Ishikawa (cell line): ENCODE data around the gene IQSEC3.
A peak's percentile ranks its signal among the peaks of the same experiment; 100 is the strongest.

Source experiments
- CEBPB ChIP-seq: IDR thresholded peaks from 2 replicates; pipeline ENCODE4 v1.6.1; 2012
- CREB1 ChIP-seq: IDR thresholded peaks from 2 replicates; pipeline ENCODE4 v1.6.1; 2012; ENCODE audit warnings: low read depth
- EGR1 ChIP-seq: IDR thresholded peaks from 2 replicates; pipeline ENCODE4 v1.6.1; 2012
- EP300 ChIP-seq: IDR thresholded peaks from 2 replicates; pipeline ENCODE4 v1.6.1; 2012; ENCODE audit warnings: borderline replicate concordance
- FOXM1 ChIP-seq: IDR thresholded peaks from 2 replicates; pipeline ENCODE4 v1.6.1; 2012; ENCODE audit warnings: low read depth, borderline replicate concordance
- NFIC ChIP-seq: IDR thresholded peaks from 2 replicates; pipeline ENCODE4 v1.6.1; 2012
- TCF12 ChIP-seq: IDR thresholded peaks from 2 replicates; pipeline ENCODE4 v1.6.1; 2012; ENCODE audit warnings: low read depth
- TEAD4 ChIP-seq: IDR thresholded peaks from 2 replicates; pipeline ENCODE4 v1.6.1; 2012
- YY1 ChIP-seq: IDR thresholded peaks from 2 replicates; pipeline ENCODE4 v1.6.1; 2012; ENCODE audit warnings: low read depth
- ZBTB7A ChIP-seq: IDR thresholded peaks from 2 replicates; pipeline ENCODE4 v1.6.1; 2012; ENCODE audit warnings: low read depth
- TF ChIP-seq, protein P1 (sequence below): IDR thresholded peaks from 2 replicates; pipeline ENCODE4 v1.6.1; 2012
- TF ChIP-seq, protein P2 (sequence below): IDR thresholded peaks from 2 replicates; pipeline ENCODE4 v1.6.1; 2012
- TF ChIP-seq, protein P3 (sequence below): IDR thresholded peaks from 2 replicates; pipeline ENCODE4 v1.6.1; 2012; ENCODE audit warnings: low read depth, mild to moderate bottlenecking

The IQSEC3 gene

DNA sequence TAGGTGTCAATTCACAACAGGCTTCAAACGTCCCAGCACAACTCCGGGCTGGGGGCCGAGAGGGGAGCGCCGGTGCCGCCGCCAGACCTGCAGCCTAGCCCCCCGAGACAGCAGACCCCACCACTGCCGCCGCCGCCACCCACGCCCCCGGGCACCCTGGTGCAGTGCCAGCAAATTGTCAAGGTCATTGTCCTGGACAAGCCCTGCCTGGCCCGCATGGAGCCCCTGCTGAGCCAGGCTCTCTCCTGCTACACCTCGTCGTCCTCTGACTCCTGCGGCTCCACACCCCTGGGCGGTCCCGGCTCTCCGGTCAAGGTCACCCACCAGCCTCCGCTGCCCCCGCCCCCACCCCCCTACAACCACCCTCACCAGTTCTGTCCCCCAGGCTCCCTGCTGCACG is 108.0 kb downstream of the IQSEC3 start:
- TF ChIP-seq, protein P1, sequence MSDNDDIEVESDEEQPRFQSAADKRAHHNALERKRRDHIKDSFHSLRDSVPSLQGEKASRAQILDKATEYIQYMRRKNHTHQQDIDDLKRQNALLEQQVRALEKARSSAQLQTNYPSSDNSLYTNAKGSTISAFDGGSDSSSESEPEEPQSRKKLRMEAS, result peak; percentile 40; the same call in 1 of the 2 replicates
- TF ChIP-seq, protein P2, sequence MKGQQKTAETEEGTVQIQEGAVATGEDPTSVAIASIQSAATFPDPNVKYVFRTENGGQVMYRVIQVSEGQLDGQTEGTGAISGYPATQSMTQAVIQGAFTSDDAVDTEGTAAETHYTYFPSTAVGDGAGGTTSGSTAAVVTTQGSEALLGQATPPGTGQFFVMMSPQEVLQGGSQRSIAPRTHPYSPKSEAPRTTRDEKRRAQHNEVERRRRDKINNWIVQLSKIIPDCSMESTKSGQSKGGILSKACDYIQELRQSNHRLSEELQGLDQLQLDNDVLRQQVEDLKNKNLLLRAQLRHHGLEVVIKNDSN, result no peak
- TF ChIP-seq TCF12 (no peak), EGR1 (peak; percentile 81), TEAD4 (0 out of 2 replicates have a peak, but pooled peaks have one; percentile 6), ZBTB7A (peak; percentile 77; the same call in 1 of the 2 replicates), NFIC (peak; percentile 60; the same call in 1 of the 2 replicates), EP300 (no peak; the same call in 1 of the 2 replicates)

DNA sequence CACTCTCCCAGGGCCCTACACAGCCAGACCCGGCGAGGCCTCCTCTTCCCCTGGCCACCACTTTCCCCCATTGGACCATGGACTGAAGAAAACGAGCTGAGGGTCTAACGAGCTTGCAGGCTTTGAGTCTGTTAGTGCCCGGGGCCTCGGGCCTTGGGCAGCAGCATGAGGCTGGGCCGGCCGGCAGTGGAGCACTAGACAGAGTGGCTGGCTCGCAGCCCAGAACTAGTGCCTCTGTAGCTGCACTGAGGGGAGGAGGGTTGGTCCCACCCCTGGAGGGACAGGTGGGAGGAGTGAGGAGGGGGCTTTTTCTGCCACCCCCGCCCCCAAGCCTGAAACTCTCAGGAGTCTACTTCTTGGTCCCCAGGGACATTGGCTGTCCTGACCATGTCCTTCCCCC is 108.7 kb downstream of the IQSEC3 start:
- TF ChIP-seq, protein P3, sequence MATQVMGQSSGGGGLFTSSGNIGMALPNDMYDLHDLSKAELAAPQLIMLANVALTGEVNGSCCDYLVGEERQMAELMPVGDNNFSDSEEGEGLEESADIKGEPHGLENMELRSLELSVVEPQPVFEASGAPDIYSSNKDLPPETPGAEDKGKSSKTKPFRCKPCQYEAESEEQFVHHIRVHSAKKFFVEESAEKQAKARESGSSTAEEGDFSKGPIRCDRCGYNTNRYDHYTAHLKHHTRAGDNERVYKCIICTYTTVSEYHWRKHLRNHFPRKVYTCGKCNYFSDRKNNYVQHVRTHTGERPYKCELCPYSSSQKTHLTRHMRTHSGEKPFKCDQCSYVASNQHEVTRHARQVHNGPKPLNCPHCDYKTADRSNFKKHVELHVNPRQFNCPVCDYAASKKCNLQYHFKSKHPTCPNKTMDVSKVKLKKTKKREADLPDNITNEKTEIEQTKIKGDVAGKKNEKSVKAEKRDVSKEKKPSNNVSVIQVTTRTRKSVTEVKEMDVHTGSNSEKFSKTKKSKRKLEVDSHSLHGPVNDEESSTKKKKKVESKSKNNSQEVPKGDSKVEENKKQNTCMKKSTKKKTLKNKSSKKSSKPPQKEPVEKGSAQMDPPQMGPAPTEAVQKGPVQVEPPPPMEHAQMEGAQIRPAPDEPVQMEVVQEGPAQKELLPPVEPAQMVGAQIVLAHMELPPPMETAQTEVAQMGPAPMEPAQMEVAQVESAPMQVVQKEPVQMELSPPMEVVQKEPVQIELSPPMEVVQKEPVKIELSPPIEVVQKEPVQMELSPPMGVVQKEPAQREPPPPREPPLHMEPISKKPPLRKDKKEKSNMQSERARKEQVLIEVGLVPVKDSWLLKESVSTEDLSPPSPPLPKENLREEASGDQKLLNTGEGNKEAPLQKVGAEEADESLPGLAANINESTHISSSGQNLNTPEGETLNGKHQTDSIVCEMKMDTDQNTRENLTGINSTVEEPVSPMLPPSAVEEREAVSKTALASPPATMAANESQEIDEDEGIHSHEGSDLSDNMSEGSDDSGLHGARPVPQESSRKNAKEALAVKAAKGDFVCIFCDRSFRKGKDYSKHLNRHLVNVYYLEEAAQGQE, result no peak
- TF ChIP-seq CEBPB (no peak), TCF12 (no peak), ZBTB7A (peak; percentile 79), NFIC (peak; percentile 55)
- TF ChIP-seq, protein P1, result peak; percentile 82

DNA sequence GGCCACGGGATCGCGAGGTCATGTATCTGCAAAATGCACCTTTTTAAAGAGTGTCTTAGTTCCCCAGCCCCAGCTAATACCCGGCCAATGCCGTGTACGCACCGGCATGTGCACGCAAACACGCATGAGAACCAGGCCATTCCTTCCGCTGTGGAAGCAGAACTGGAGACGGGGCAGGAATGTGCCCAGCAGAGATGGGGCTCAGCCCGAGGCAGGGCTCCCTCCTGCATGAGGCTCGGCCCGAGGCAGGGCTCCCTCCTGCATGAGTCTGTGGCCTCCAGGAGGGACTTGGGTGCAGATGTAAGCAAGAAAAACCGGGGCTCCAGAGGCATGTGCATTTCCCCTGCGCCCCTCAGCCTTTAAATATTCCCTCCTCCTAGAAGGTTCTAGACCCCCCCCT is 109.2 kb downstream of the IQSEC3 start:
- TF ChIP-seq FOXM1, result no peak
- TF ChIP-seq, protein P1, result no peak

DNA sequence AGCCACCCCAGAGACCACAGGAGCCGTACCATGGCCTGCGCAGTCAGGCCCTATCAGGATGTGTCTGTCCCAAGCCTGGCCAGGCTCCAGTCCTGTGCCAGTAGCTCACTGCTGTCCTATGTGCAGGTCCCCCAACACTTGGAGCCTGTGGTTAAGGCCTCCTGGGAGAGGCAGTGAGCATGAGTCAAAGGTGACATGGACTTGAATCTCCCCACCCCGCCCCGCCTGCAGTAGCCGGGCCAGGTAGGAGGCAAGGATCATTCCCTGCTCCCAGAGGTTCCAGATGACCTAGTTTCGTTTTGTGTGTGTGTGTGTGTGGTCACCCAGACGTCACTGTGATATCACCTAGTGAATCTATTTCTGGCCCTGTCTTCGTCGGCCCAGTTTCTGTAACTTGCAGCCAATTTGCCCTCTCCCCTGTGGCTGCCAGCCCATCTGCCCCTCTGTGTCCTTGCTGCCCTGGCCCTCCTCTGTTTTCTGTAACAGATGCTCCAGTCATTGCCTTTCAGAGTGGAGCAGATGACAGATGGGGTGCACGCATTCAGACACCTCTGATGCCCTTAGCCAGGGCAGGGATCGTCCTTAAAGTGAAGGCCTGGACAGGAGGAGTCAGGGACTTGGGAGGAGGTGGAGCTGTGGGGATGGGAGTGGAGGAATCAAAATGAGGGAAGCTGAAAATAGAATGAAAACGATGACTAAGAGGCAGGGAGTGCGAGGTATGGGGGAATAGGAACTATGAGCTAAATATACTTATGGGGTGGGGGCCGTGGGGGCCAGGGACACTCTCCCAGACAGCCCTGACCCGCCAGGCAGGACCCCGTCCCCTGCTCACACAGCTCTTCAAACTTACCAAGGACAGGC is 110.0 kb downstream of the IQSEC3 start:
- TF ChIP-seq CREB1, result peak; percentile 25; the same call in 1 of the 2 replicates
- TF ChIP-seq YY1, result no peak

DNA sequence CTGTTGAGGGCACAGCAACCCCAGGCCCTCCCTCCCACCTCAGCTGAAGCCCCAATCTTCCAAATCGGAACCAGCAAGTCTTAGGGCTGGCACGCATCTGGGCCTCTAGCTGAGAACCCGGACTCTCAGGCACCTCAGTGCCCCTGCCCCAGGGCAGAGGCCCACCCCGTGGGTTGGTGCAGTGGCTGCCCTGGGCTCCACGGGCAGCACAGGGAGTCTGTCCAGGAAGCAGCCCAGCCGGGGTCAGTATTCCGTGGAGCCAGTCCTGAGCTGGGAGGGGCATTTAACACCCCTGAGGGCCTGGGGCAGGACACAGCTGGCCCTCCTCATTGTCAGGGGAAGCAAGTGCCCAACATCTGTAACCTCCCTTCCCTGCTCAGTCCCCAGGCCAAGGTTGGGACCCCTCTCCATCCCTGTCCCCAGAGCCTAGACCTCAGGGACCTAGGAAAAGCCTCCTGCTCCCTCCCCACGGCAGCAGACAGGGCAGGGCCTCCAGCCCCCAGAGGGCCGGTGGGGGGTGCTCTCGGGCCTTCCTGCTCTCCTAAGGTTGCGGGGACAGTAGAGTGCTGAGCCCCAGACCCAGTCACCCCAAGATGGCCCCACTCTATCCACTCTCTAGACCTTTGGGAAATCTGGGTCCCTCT is 110.9 kb downstream of the IQSEC3 start:
- no peak for TF ChIP-seq FOXM1

DNA sequence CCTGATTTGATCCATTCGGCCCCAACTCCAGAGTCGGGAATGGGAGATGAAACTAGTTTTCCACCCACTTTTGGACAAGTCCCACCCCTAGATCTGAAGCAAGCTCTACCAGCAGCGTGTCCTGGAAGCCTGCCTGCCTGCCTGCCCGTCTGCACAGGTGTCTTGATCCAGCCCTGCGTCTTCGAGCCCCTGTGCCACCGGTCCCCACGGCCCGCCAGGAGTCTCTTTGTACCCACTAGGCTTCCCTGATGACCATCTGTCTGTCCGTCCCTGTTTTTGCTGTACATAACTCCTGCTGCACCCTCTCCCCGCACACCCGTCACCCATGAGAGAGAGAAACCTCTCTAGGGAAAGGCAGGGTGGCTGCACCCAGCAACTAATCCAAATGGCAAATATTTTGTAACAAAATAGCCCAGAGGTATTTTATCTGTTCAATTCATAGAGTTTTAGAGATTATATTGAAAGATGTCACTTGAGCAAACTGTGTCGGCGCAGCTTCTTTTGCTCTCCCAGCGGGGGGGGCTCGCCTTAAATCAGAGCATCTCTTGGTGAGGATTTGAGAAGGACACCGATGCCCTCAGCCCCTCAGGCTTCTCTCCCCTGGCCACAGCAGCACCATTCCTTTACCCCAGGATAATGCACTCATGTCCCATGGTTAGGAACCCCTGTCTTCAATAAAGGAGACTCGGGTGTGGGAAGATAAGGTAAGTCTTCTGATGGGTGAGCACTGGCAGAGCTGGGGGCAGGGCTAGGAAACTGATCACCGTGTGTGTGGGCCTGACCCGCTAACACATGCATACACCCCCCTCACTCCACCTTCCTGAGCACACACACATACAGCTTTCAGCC is 111.6 kb downstream of the IQSEC3 start:
- TF ChIP-seq TEAD4, result no peak
- TF ChIP-seq, protein P3, result no peak
- no peak for TF ChIP-seq CEBPB

DNA sequence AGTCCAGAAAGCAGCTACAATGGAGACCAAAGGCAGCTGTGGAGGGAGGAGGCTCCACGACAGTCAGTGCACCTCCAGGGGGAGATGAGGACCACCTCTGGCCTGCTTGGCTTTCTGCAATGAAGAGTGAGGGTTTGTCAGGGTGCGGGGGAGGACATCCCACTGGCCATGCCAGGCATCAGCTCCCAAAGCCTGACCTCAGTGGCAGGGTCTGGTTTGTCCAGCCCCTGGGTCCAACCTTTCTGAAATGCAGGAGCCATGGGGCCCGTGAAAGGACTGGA is 112.2 kb downstream of the IQSEC3 start:
- TF ChIP-seq FOXM1 (no peak), ZBTB7A (peak; percentile 12; the same call in 1 of the 2 replicates)
